NCI-H2081 treated with DMSO at 0.1 percent for 48 hours (cell line): Measurements from ENCODE around the gene GLT8D1.
"Not testable (repeated sequence)": the region's sequence is repeated elsewhere in the genome, so short reads cannot be mapped to it uniquely, and the experiment has no call there.

Experiments used
- DNase-seq: peaks from one replicate; lab custom pipeline; 2025; lab: John Stamatoyannopoulos, UW

The GLT8D1 gene

DNA sequence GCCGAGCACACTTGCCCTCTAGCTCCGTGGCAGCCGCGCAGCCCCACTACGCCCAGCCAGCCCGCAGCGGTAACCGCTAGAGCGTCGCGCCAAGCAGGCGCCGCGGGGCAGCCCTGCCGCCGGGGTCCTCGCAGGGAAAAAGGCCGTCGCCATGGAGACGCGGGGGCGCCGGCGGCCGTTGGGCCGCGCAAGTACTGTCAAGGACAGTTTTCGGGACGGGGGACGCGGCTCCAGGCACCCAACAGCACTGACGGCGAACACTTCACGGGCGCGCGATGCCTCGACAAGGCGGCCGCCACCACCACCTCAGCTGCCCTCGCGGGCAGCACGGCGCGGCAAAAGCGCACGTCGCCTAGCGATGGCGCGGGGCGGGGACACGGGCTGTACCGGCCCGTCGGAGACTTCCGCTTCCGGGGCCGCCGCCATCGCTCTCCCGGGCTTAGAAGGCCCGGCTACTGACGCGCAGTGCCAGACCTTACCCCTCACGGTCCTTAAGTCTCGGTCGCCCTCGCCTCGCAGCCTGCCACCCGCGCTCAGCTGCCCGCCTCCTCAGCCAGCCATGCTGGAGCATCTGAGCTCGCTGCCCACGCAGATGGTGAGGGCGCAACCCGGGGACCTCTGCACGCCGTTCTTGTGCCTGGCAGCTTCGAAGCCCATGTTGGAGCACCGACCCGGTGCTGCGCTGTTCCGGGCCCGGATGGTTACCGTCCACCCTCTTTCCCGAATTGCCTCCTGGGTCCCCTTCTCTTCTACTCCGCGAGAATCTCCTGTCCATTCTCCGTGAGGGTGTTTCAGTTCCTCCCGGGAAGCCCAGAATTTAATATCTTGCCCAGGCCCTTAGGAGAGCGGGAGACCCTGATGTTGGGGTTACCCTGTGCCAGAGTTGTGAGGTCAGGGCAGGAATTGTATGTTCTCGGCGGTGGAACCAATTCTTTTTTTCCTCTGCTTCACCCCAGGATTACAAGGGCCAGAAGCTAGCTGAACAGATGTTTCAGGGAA is at the start of gene GLT8D1, which contains the start of gene SPCS1:
Gene GLT8D1 (minus strand): TSS at position 104 of the 999 bp plus-strand sequence. CDS start 5,331 bp downstream, outside the sequence.
Gene SPCS1 (plus strand): TSS at position 419 of the 999 bp plus-strand sequence. CDS start 141 bp downstream, at position 560.
- no peak for DNase-seq

- DNase-seq: no peak
These were observed 48.8 kb upstream of the GLT8D1 start for GRCh38 chr3:52754373-52754772.

GRCh38 chr3:52752045-52752660 is 46.6 kb upstream of the GLT8D1 start:
- DNase-seq: no peak

- DNase-seq: no peak
These were observed 38.1 kb upstream of the GLT8D1 start for GRCh38 chr3:52743721-52744120.

DNA sequence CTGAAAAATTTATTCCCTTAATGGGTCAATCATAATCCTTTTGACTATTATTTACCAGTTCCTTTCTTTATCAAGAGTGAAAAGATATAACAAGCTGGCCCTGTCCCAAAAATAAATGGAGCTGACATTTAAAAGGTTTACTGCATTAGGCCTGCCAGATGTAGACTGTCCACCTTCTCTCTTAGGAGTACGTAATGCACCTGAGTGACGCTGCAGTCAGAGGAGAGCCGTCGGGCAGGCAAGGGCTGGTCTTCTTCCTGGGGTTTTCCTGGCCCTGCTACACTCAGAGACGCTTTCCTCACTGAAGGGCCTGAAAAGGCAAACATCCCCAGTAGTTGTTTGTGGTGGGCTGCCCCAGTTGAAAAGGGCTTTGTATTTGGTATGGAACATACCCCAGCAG is 37.6 kb upstream of the GLT8D1 start:
- DNase-seq: no peak

DNA sequence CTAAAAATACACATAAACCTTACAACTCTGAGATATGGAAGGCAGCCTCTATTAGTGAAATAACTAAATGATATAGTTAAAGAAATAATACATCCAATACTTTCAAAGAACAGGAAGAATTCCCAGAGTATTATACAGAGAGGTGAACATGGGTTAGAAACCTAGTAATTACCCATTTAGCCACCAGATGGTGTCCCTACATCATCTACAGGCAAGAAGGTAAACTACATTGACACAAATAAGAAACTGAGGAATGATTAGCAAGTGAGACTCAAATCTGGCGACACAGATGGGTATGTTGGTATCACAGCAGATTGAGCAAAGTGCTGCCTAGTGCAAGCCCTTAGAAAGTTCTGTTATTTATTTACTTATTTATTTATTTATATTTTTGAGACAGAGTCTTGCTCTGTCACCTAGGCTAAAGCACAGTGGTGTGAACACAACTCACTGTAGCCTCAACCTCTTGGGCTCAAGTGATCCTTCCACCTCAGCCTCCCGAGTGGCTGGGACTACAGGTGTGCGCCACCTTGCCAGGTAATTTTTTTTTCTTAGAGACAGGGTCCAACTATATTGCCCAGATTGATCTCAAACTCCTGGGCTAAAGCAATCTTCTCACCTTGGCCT is 36.9 kb upstream of the GLT8D1 start:
- no peak for DNase-seq

GRCh38 chr3:52739730-52740129 is 34.1 kb upstream of the GLT8D1 start:
- no peak for DNase-seq

- no peak for DNase-seq
These were observed 27.8 kb upstream of the GLT8D1 start for GRCh38 chr3:52733256-52733891.

- no peak for DNase-seq
These were observed 26.0 kb upstream of the GLT8D1 start for GRCh38 chr3:52731590-52731989.

GRCh38 chr3:52730681-52731080 is 25.1 kb upstream of the GLT8D1 start:
- no peak for DNase-seq

GRCh38 chr3:52728753-52729152 is 23.2 kb upstream of the GLT8D1 start:
- DNase-seq: not testable (repeated sequence)

DNA sequence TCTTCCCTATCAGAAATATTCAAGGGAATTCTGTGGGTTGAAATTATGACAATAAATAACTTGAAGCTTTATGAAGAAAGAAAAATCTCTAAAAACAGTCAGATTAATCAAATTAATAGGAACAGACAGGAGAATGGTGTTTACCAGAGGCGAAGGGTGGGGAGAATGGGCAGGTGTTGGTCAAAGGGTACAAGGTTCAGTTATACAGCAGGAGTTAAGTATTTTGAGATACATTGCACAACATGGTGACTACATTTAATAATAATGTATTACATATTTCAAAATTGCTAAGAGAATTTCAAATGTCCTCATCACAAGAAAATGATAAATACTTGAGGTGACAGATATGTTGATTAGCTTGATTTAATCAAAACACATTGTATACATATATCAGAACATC is 18.9 kb upstream of the GLT8D1 start:
- DNase-seq: no peak

GRCh38 chr3:52723935-52724334 is 18.3 kb upstream of the GLT8D1 start:
- DNase-seq: no peak

DNA sequence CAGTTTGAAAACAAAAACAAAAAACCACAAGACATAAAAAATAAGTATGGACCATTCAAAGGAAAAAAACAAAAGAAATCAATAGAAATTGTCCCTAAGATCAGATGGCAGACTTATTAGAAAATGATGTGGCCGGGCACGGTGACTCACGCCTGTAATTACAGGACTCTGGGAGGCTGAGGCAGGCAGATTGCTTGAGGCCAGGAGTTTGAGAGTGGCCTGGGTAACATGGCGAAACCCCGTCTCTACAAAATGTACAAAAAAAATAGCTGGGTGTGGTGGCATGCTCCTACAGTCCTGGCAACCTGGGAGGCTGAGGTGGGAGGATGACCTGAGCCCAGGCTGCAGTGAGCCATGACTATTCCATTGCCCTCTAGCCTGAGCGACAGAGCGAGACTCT is 16.9 kb upstream of the GLT8D1 start:
- no peak for DNase-seq

GRCh38 chr3:52721730-52722008 is 16.1 kb upstream of the GLT8D1 start:
- DNase-seq: no peak

- DNase-seq: no peak
These were observed 15.6 kb upstream of the GLT8D1 start for GRCh38 chr3:52721002-52721729.

- DNase-seq: no peak
These were observed 14.0 kb upstream of the GLT8D1 start for GRCh38 chr3:52719618-52720017.

- no peak for DNase-seq
These were observed 10.2 kb upstream of the GLT8D1 start for GRCh38 chr3:52715714-52716305.

DNA sequence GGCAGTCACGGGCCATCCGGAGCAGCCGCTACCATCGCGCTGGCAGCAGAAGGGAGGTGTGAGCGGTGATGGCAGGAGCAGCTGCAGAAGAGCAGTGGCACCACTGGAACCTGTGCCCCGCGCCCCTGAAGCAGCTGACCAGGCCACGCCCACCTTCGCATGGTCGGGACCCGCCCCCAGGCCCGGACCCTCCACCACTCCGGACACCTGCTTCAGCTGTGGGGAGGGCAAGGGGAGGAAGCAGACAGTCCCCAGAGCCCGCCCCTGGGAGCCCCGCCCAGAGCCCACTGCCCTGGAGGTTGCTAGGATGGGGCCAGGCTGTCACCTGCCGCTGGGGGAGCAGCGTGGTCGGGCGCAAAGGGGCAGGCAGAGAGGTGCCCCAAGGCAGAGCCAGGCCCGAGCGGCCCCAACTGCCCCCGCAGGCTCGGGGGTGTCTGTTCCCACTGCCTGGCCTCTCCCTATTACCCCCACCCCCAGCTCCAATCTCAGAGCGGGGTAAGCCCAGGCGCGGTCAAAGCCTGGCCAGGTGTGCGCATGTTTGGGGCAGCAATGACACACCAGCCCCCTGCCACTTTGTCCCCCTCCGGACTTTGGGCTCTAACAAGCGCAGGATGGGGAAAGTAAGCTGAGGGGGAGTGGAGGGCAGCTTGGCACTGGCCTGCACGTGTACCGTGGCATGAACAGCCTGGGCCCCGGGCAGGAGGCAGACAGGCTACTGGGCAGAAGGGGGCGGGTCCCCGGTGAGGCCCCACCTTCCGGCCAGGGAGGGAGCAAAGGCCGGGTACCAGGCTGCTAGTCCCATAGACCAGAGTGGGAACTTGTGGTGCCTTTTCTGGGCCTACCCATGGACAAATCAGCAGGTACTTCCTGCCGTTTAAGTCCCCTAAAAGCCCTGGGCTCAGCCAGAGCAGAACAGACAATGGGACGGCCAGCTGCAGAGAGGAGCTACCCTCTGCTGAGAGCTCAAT is 9.0 kb upstream of the GLT8D1 start:
- DNase-seq: no peak
